ENCODE data around the gene TTC24.
"Not testable (repeated sequence)": the region's sequence is repeated elsewhere in the genome, so short reads cannot be mapped to it uniquely, and the experiment has no call there.

The TTC24 gene

DNA sequence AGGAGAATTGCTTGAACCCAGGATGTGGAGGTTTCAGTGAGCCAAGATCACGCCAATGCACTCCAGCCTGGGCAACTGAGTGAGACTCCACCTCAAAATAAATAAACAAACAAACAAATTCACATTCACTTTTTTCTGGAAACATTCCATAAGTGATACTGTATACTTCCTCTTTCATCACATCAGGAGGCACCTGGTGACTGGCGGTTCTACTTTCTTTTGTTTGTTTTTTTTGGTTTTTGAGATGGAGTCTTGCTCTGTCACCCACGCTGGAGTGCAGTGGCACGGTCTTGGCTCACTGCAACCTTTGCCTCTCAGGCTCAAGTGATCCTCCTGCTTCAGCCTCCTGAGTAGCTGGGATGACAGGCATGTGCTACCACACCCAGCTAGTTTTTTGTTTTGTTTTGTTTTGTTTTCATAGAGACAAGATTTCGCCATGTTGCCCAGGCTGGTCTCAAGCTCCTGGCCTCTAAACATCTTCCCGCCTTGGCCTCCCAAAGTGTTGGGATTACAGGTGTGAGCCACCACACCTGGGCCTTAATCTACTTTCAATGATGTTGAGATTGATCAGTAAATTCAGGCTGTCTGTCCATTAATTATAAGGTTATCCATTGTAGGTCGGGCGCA is 50.4 kb downstream of the TTC24 start:
- H3K4me3 ChIP-seq (ENCODE audit: low read depth, low read length) = no peak overlapping the region
- peaks cover 8% of the 10 kb centered on the region for H3K4me1 ChIP-seq
- H3K9me3 ChIP-seq = no peaks in the 10 kb centered on the region
- TF ChIP-seq CTCF (IDR thresholded peaks at IDR 0.05; ENCODE audit: low read depth, low read length) = no peak
- H3K36me3 ChIP-seq = no peaks in the 10 kb centered on the region
- DNase-seq = no peak
- peaks cover 9% of the 10 kb centered on the region for H3K27me3 ChIP-seq

DNA sequence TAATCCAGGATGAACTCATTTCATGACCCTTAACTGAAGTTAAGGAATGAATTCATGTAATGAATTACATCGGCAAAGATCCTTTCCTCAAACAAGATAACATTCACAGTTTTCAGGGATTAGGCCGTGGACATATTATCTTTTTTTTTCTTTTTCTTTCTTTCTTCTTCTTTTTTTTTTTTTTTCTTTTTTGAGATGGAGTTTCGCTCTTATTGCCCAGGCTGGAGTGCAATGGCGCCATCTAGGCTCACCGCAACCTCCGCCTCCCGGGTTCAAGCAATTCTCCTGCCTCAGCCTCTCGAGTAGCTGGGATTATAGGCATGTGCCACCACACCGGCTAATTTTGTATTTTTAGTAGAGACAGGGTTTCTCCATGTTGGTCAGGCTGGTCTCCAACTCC is 51.6 kb downstream of the TTC24 start:
- H3K4me1 ChIP-seq; H3K27me3 ChIP-seq; H3K9me3 ChIP-seq; DNase-seq; H3K4me3 ChIP-seq (ENCODE audit: low read depth, low read length); H3K36me3 ChIP-seq: not testable (repeated sequence)

- no peaks in the 10 kb centered on the region for H3K4me1 ChIP-seq
- no peaks in the 10 kb centered on the region for H3K36me3 ChIP-seq
- DNase-seq = no peak
- H3K27me3 ChIP-seq = no peaks in the 10 kb centered on the region
- no peaks in the 10 kb centered on the region for H3K9me3 ChIP-seq
- no peak for TF ChIP-seq CTCF (IDR thresholded peaks at IDR 0.05; ENCODE audit: low read depth, low read length)
- H3K4me3 ChIP-seq (ENCODE audit: low read depth, low read length) = no peak overlapping the region
These were observed 52.8 kb downstream of the TTC24 start for GRCh38 chr1:156632355-156632754.

Data from BE2C (cell line).